Right atrium auricular region (tissue), 2 donors: ENCODE data around the gene CEP95. TPM values are rescaled to one million over a fixed set of nuclear protein-coding genes. Genes with fewer than 3 reads are reported as not detected.
"Not testable (repeated sequence)": the region's sequence is repeated elsewhere in the genome, so short reads cannot be mapped to it uniquely, and the experiment has no call there.

Experiments used
- DNase-seq: peaks from one replicate; pipeline ENCODE4 v3.0.0-alpha.2; 2019; ENCODE audit warnings: low spot score
- H3K27ac ChIP-seq, 2 donors: fragments of 200-600 bp; sonication (generic); 1 replicate in 1 of 2; 2 replicates in 1 of 2; pipeline ENCODE4 v1.5.1; 2016 to 2019
- H3K27me3 ChIP-seq, 2 donors: fragments of 200-600 bp; sonication (generic); one replicate each; pipeline versions ENCODE4 v1.5.1 to v1.6.0; 2017 to 2019
- H3K36me3 ChIP-seq: fragments of 200-600 bp; sonication (generic); one replicate; pipeline ENCODE4 v1.5.1; 2016
- H3K4me1 ChIP-seq, 2 donors: fragments of 200-600 bp; sonication (generic); one replicate each; pipeline versions ENCODE4 v1.5.1 to v1.6.0; 2017 to 2019
- H3K4me3 ChIP-seq, 2 donors: fragments of 200-600 bp; sonication (generic); 1 replicate in 1 of 2; 2 replicates in 1 of 2; pipeline ENCODE4 v1.5.1; 2017 to 2019; ENCODE audit warnings: mild to moderate bottlenecking in 1 of 2, moderate library complexity in 1 of 2
- H3K9me3 ChIP-seq, 2 donors: fragments of 200-600 bp; sonication (generic); one replicate each; pipeline ENCODE4 v1.5.1; 2019
- total RNA-seq, 2 donors: library from RNA; depleted of rRNA; stranded (reverse); fragments of >200 nt; gene quantifications; one replicate each; pipeline ENCODE4 v1.1.0, GENCODE V29; 2016
- TF ChIP-seq, protein P1 (sequence below), 2 donors: fragments of 200-600 bp; sonication (generic); IDR thresholded peaks; one replicate each; pipeline ENCODE4 v1.5.1; 2019; ENCODE audit warnings: antibody characterized with exemption in 2 of 2

CEP95 gene
- total RNA-seq, 2 donors from 2014 or later = 15.8 to 19.9 TPM

DNA sequence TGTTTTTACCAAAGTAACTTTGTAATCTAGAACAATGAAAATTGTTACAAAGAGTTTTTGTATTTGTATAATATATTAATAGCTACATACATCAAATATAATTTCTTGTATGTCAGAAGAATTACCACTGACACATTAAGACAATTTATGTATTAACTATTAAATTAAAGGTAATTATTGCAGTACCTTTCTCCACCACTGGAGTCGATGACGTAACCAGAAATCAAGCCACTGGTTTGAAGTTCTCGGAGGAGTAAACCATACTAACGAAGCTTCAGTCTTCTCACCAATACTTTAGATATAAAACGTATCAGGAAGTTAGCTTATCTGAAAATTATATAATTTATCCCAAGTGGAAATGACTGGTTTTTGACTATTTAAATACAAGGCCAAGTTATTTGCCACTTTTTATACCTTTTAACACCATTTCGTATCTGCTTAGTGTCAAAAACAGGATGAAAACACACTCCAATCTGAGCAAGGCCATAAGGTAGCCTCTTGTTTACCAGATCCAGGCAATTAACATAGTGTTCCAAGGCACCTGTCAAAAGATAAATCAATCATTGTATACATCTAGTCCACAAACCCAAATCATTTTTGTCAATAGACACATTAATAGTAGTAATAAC lies 14.2 kb upstream of the CEP95 start:
- Histone ChIP-seq H3K9me3 (no peaks in the 10 kb centered on the region), H3K4me1 (peaks cover 0 to 32% of the 10 kb centered on the region in 2 donors), H3K27ac (no peak overlapping the region), H3K27me3 (no peaks in the 10 kb centered on the region), H3K36me3 (peaks cover 19% of the 10 kb centered on the region), H3K4me3 (no peak overlapping the region)
- DNase-seq = no peak
- TF ChIP-seq, protein P1, sequence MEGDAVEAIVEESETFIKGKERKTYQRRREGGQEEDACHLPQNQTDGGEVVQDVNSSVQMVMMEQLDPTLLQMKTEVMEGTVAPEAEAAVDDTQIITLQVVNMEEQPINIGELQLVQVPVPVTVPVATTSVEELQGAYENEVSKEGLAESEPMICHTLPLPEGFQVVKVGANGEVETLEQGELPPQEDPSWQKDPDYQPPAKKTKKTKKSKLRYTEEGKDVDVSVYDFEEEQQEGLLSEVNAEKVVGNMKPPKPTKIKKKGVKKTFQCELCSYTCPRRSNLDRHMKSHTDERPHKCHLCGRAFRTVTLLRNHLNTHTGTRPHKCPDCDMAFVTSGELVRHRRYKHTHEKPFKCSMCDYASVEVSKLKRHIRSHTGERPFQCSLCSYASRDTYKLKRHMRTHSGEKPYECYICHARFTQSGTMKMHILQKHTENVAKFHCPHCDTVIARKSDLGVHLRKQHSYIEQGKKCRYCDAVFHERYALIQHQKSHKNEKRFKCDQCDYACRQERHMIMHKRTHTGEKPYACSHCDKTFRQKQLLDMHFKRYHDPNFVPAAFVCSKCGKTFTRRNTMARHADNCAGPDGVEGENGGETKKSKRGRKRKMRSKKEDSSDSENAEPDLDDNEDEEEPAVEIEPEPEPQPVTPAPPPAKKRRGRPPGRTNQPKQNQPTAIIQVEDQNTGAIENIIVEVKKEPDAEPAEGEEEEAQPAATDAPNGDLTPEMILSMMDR (IDR thresholded peaks at IDR 0.05) = peak in 1 of 2 donors; percentile 66

DNA sequence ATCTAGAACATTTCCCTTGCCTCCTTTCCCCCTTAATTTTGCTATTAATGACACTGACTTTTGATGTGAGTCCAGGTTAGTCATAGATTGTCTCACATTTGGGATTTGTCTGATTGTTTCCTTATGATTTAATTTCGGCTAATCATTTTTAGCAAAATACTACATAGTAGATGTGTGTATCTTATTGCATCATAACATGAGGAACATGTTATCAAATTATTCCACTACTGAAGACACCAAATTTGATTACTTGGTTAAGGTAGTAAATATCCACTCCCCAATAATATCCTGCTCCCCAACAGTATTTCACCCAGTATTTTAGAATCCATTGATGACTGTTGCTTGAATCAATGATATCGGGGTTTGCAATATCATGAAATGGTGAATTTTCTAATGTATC lies 12.7 kb upstream of the CEP95 start:
- no peak overlapping the region for H3K4me3 ChIP-seq
- TF ChIP-seq, protein P1 (IDR thresholded peaks at IDR 0.05) = no peak
- peaks cover 0 to 40% of the 10 kb centered on the region in 2 donors for H3K4me1 ChIP-seq
- no peaks in the 10 kb centered on the region for H3K27me3 ChIP-seq
- H3K36me3 ChIP-seq = peaks cover 35% of the 10 kb centered on the region
- H3K9me3 ChIP-seq = no peaks in the 10 kb centered on the region
- H3K27ac ChIP-seq = no peak overlapping the region
- DNase-seq = no peak

DNA sequence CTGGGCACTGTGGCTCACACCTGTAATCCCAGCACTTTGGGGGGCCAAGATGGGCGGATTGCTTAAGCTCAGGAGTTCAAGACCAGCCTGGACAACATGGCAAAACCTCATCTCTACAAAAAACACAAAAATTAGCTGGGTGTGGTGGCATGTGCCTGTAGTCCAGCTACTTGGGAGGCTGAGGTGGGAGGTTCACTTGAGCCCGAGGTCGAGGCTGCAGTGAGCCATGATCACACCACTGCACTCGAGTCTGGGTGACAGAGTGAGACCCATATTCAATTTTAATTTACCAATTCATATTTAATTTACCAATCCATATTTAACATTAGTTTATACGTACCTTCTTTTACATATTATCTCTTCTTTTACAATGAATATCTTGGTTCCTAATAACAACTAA lies 11.5 kb upstream of the CEP95 start:
- H3K36me3 ChIP-seq = peaks cover 46% of the 10 kb centered on the region
- not testable (repeated sequence) for H3K27ac ChIP-seq, H3K4me3 ChIP-seq, H3K27me3 ChIP-seq, DNase-seq, H3K9me3 ChIP-seq
- peaks cover 0 to 47% of the 10 kb centered on the region in 2 donors for H3K4me1 ChIP-seq

DNA sequence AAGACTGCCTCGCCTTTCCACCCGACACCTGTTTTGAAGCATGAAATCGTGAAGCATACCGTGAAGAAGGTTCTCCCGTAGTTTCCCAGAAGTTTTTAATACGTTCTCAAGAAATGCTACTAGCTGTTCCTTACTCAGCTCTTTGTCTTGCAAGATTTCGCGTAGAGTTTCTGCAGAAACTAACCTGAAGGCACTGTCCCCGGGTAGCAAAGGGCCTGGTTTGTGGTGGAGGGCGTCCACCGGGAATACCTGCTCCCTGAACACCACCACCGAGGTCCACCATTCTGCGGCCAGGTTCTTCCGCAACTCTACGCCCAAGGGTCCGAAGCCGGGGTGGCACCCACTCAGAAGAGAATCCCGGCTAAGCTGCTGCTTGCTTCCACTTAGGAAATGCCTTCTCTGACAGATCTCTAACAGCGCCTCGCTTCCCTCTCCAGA lies 10.4 kb upstream of the CEP95 start:
- no peak for DNase-seq
- no peaks in the 10 kb centered on the region for H3K27me3 ChIP-seq
- H3K36me3 ChIP-seq = peaks cover 49% of the 10 kb centered on the region
- TF ChIP-seq, protein P1 (IDR thresholded peaks at IDR 0.05) = no peak
- H3K4me1 ChIP-seq = peaks cover 0 to 48% of the 10 kb centered on the region in 2 donors
- H3K4me3 ChIP-seq = peak overlapping the region; percentile 71 to 73
- H3K9me3 ChIP-seq = no peaks in the 10 kb centered on the region
- peak overlapping the region; percentile 81 to 83 for H3K27ac ChIP-seq

DNA sequence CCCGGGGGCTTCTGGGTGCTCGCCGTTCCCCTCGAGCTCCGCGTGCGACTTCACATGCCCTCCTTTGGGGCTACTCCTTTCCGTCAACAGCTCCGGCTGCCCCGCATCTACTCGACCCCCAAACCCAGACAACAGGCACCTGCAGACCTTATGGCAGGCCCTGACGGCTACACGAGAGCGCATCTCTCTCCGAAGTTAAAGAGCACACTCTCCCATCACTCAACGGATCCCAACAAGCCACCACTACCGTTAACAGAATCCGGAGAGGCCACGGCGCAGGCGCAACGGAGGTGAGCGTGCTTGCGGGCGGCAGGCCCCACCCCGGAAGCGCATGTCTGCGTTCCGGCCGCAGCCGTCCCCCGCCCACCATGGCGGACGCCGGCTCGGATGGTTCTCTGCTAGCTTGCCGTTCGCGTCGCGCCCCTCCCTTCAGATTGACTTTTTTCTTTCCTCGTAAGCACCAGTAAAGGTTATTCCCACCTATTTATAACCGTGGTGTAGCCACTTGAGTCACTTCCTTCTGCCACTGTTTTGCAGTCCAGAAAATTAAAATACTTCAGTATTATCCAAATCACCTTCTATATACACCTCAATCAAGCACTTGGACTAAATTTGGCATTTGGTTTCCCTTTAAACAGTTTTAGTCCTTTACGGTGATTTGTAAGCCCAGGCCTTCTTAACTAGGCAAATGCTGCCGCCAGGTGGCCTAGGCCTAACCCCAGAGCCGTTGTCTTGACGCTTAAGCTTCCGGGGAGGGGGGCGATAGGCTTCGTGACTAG lies 9.8 kb upstream of the CEP95 start, which contains the start of gene POLG2:
Gene POLG2 (minus strand): TSS at position 269 of the 779 bp plus-strand sequence. CDS start 86 bp downstream, at position 183.
- H3K27ac ChIP-seq = peak within 1 kb of the TSS; percentile 81 to 83
- H3K27me3 ChIP-seq = no peaks in the 10 kb centered on the region
- peak within 1 kb of the TSS; percentile 71 to 73 for H3K4me3 ChIP-seq
- H3K9me3 ChIP-seq = no peaks in the 10 kb centered on the region
- peak; percentile 93 for DNase-seq
- peaks cover 0 to 54% of the 10 kb centered on the region in 2 donors for H3K4me1 ChIP-seq
- TF ChIP-seq, protein P1 (IDR thresholded peaks at IDR 0.05) = peak; percentile 22 to 57
- peaks cover 55% of the 10 kb centered on the region for H3K36me3 ChIP-seq

DNA sequence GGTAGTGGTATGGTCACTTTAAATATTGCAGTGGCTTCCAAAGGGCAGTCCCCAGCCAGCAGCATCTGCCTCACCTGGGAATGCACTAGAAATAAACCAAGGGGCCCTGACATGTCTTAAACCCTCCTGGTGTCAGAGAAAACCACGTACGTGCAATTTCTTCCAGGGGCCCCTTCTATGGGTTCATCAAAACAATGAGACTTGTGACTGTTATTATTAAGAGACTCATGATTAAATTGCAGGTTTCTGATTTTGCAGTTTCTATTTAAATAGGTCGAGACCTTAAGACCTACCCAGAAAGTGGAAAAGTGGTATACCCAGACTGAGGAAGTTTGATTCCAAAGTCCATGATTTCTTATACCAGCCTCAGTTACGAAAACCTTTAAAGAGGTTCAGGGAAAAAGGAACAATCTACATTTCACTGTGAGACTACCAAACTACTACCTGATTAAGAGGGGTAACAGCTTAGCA lies 9.2 kb upstream of the CEP95 start:
- Histone ChIP-seq H3K4me1 (peaks cover 0 to 60% of the 10 kb centered on the region in 2 donors), H3K27ac (peak overlapping the region; percentile 81 to 83), H3K36me3 (peaks cover 58% of the 10 kb centered on the region), H3K27me3 (no peaks in the 10 kb centered on the region), H3K4me3 (peak overlapping the region in 1 of 2 donors; percentile 73), H3K9me3 (no peaks in the 10 kb centered on the region)
- TF ChIP-seq, protein P1 (IDR thresholded peaks at IDR 0.05) = no peak
- no peak for DNase-seq
